ENCODE results near the gene RNF144B. TPM values are rescaled to one million over a fixed set of nuclear protein-coding genes. Genes with fewer than 3 reads are reported as not detected.

Gene RNF144B
- total and polyA plus RNA-seq, 4 experiments from 2014 or later, result 0.93 to 5.8 (median 3.2) TPM

DNA sequence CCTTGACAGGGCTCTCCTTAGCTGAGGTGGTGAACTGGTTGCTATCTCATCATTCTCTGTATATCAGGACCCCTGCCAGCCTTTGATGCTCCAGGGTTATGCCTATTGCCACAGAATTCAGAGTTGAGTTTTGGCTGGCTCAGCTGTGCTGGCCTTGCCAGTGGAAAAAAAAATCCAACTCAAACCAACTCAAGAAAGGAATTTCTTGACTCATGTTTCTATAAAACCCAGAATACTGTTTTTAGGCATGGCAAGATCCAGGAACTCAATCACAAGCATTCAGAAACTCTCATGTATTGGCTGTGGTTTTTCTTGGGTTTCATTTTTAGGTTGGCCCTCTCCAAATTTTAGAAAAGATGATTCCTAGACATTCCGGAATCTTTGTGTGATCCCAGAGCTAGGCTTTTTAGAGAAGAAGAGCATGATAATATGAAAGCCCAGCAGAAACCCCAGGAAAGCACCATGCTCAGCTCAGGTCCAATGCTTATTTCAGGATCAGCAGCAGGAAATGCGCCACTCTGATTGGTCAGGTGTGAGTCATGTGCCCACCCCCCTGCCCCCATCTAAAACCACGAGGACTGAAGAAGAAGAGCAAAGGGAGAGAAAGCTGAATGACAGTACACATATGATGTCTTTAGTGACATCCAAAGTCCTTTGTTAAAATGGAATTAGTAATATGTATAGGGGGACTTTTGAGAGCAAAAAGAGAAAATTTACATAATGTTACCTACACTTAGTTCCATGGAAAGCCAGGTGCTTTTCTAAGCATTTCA is 122.9 kb downstream of the RNF144B start:
- CTCF ChIA-PET (ENCODE audit: partially characterized antibody), result interaction anchor here (1.1 to 9.7 kb wide), 2 partner anchors 15 to 187 kb away, joined by 3 to 254 read pairs; no protein-coding TSS in a partner anchor
- H3K27ac Mint-ChIP-seq, result no peak overlapping the region
- no peaks in the 10 kb centered on the region for H3K9me3 Mint-ChIP-seq
- H3K4me1 Mint-ChIP-seq, result no peaks in the 10 kb centered on the region
- DNase-seq, result no peak
- Histone ChIP-seq H3K9me3 (ENCODE audit: control insufficient read depth in 1 of 2, low read length in 2 of 2) (no peaks in the 10 kb centered on the region), H3K4me1 (ENCODE audit: insufficient read depth, low read length) (no peaks in the 10 kb centered on the region), H3K4me3 (ENCODE audit: low read length in 2 of 2) (no peak overlapping the region), H3K27me3 (ENCODE audit: insufficient read depth, low read length) (no peaks in the 10 kb centered on the region), H3K36me3 (ENCODE audit: insufficient read depth, low read length) (no peaks in the 10 kb centered on the region), H3K27ac (ENCODE audit: low read depth, low read length) (no peak overlapping the region)
- peaks cover 0 to 4% of the 10 kb centered on the region in 2 donors for H3K27me3 Mint-ChIP-seq
- H3K4me3 Mint-ChIP-seq, result no peak overlapping the region
- H3K36me3 Mint-ChIP-seq, result no peaks in the 10 kb centered on the region
- intact Hi-C loops (cut with micrococcal nuclease), result no loop called here
- POLR2A ChIA-PET (ENCODE audit: partially characterized antibody), result no interaction called here

DNA sequence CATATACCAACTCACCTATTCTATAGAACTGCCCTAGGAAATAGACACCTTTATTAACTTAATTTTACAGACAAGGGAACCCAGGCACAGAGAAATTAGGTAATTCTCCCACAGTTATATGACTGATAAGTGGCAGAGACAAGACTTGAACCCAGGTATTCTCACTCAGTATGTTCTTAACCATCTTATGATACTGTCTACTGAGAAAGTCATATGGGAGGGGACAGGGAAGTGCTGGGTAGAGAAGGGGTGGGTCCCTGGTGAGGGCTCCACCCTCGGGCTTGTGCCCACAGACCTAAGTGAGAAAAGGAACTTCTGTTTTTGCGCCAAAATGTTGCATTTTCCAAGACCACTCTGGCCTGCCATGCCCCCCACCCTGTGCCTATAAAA is 123.5 kb downstream of the RNF144B start:
- Mint-ChIP-seq H3K27me3 (peaks cover 0 to 4% of the 10 kb centered on the region in 2 donors), H3K36me3 (no peaks in the 10 kb centered on the region), H3K27ac (no peak overlapping the region), H3K9me3 (no peaks in the 10 kb centered on the region), H3K4me1 (no peaks in the 10 kb centered on the region), H3K4me3 (no peak overlapping the region)
- H3K27me3 ChIP-seq (ENCODE audit: insufficient read depth, low read length), result no peaks in the 10 kb centered on the region
- no peak for DNase-seq
- POLR2A ChIA-PET (ENCODE audit: partially characterized antibody), result no interaction called here
- CTCF ChIA-PET (ENCODE audit: partially characterized antibody), result interaction anchor here (9.7 kb wide), 1 partner anchor 187 kb away, joined by 254 read pairs; no protein-coding TSS in a partner anchor
- H3K27ac ChIP-seq (ENCODE audit: low read depth, low read length), result no peak overlapping the region
- H3K4me3 ChIP-seq (ENCODE audit: low read length in 2 of 2), result no peak overlapping the region
- H3K4me1 ChIP-seq (ENCODE audit: insufficient read depth, low read length), result no peaks in the 10 kb centered on the region
- intact Hi-C loops (cut with micrococcal nuclease), result no loop called here
- no peaks in the 10 kb centered on the region for H3K36me3 ChIP-seq (ENCODE audit: insufficient read depth, low read length)
- H3K9me3 ChIP-seq (ENCODE audit: control insufficient read depth in 1 of 2, low read length in 2 of 2), result no peaks in the 10 kb centered on the region

DNA sequence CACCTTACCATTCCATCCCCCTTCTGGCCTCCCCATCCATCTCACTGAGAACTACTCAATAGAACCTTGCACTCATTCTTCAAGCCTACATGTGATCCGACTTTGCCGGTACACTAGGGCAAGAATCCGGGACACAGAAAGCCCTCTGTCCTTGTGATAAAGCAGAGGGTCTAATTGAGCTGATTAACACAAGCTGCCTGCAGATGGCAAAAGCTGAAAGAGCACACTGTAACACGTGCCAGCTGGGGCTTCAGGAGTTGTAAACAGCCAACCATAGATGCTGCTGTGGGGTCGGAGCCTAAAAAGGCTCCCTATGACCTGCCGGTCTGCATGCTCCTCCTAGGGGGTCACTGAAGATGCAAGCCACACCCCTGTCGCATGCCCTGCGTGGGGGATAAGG is 124.1 kb downstream of the RNF144B start:
- intact Hi-C loops (cut with micrococcal nuclease), result no loop called here
- H3K4me1 ChIP-seq (ENCODE audit: insufficient read depth, low read length), result no peaks in the 10 kb centered on the region
- ChIA-PET POLR2A (ENCODE audit: partially characterized antibody) (no interaction called here), CTCF (ENCODE audit: partially characterized antibody) (no interaction called here)
- H3K27ac ChIP-seq (ENCODE audit: low read depth, low read length), result no peak overlapping the region
- peaks cover 0 to 4% of the 10 kb centered on the region in 2 donors for H3K27me3 Mint-ChIP-seq
- no peak overlapping the region for H3K4me3 Mint-ChIP-seq
- H3K27me3 ChIP-seq (ENCODE audit: insufficient read depth, low read length), result no peaks in the 10 kb centered on the region
- no peaks in the 10 kb centered on the region for H3K9me3 ChIP-seq (ENCODE audit: control insufficient read depth in 1 of 2, low read length in 2 of 2)
- H3K4me3 ChIP-seq (ENCODE audit: low read length in 2 of 2), result no peak overlapping the region
- H3K36me3 Mint-ChIP-seq, result no peaks in the 10 kb centered on the region
- no peaks in the 10 kb centered on the region for H3K36me3 ChIP-seq (ENCODE audit: insufficient read depth, low read length)
- H3K27ac Mint-ChIP-seq, result no peak overlapping the region
- no peaks in the 10 kb centered on the region for H3K9me3 Mint-ChIP-seq
- no peak for DNase-seq
- H3K4me1 Mint-ChIP-seq, result no peaks in the 10 kb centered on the region

DNA sequence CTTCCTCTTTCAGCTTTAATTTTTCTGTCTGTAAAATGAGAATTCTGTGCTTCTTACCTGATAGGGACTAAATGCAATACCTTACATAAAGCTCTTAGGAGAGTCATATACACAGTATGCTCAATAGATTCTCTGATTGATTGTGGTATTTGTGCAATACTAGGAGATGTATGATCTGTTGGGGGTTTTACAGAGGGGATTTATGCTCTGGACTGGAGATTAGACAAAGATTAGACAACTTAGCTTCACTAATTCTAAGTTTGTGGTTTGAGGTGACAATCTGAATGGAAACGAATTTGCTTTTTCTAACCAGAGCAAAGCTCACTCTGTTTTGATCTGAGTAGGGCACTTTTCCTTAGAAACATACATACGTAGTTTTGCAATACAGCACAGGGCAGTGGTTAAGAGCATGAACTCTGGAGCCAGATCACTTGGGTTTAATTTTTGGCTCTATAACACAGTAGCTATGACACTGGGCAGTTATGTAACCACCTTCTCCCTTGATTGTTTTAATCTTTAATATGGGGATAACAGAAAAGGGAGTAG is 126.2 kb downstream of the RNF144B start:
- Histone ChIP-seq H3K4me1 (ENCODE audit: insufficient read depth, low read length) (no peaks in the 10 kb centered on the region), H3K27me3 (ENCODE audit: insufficient read depth, low read length) (no peaks in the 10 kb centered on the region), H3K9me3 (ENCODE audit: control insufficient read depth in 1 of 2, low read length in 2 of 2) (no peaks in the 10 kb centered on the region), H3K36me3 (ENCODE audit: insufficient read depth, low read length) (no peaks in the 10 kb centered on the region), H3K4me3 (ENCODE audit: low read length in 2 of 2) (no peak overlapping the region), H3K27ac (ENCODE audit: low read depth, low read length) (no peak overlapping the region)
- Mint-ChIP-seq H3K27ac (no peak overlapping the region), H3K9me3 (no peaks in the 10 kb centered on the region), H3K36me3 (no peaks in the 10 kb centered on the region), H3K4me3 (no peak overlapping the region), H3K4me1 (no peaks in the 10 kb centered on the region), H3K27me3 (peaks cover 0 to 4% of the 10 kb centered on the region in 2 donors)
- ChIA-PET CTCF (ENCODE audit: partially characterized antibody) (interaction anchor here (1.2 to 2.5 kb wide), 4 partner anchors 10 to 190 kb away, joined by 3 to 11 read pairs (median 4); no protein-coding TSS in a partner anchor), POLR2A (ENCODE audit: partially characterized antibody) (no interaction called here)
- intact Hi-C loops (cut with micrococcal nuclease), result no loop called here
- DNase-seq, result no peak

DNA sequence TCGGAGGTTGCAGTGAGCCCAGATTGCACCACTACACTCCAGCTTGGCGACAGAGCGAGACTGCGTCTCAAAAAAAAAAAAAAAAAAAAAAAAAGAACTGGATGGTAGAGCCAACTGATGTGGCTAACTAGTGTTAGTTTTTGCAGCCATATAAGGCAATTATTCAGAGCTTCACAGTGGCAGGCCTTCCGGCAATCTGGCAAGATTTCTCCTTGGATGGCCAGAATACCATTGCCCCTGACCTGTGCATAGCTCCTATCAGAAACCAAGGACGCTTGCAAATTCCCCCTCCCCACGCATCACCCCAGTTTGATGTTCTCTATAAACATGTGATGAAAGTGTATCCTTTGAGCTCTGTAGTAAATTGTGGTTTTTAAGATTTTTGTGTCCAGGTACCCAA is 127.0 kb downstream of the RNF144B start:
- Histone ChIP-seq H3K9me3 (ENCODE audit: control insufficient read depth in 1 of 2, low read length in 2 of 2) (no peaks in the 10 kb centered on the region), H3K36me3 (ENCODE audit: insufficient read depth, low read length) (no peaks in the 10 kb centered on the region), H3K4me3 (ENCODE audit: low read length in 2 of 2) (no peak overlapping the region), H3K4me1 (ENCODE audit: insufficient read depth, low read length) (no peaks in the 10 kb centered on the region), H3K27ac (ENCODE audit: low read depth, low read length) (no peak overlapping the region), H3K27me3 (ENCODE audit: insufficient read depth, low read length) (no peaks in the 10 kb centered on the region)
- Mint-ChIP-seq H3K9me3 (no peaks in the 10 kb centered on the region), H3K36me3 (no peaks in the 10 kb centered on the region), H3K4me3 (no peak overlapping the region), H3K27ac (no peak overlapping the region), H3K4me1 (no peaks in the 10 kb centered on the region), H3K27me3 (peaks cover 0 to 4% of the 10 kb centered on the region in 2 donors)
- POLR2A ChIA-PET (ENCODE audit: partially characterized antibody), result no interaction called here
- CTCF ChIA-PET (ENCODE audit: partially characterized antibody), result interaction anchor here (0.6 to 2.5 kb wide), 5 partner anchors 11 to 233 kb away, joined by 3 to 11 read pairs (median 4); no protein-coding TSS in a partner anchor
- intact Hi-C loops (cut with micrococcal nuclease), result no loop called here
- DNase-seq, result no peak

DNA sequence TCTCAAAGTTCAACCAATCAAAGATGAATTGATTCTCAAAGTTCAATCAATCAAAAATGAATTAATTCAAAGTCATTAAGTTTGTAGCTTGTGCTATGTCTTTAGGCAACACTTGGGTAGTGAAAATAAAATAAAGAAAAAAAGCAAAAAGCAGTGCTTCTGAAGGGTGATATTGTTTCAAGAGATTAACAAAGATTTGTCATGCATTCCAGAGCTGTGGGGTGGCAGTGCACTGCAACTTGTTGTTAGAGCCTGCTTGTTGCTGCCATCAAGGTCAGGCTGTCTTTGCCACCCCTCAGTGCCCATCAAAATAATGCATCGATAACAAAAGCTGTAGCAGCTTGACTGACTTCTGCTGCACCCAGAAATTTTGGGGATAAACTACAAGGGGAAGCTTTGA is 128.6 kb downstream of the RNF144B start:
- Histone ChIP-seq H3K4me3 (ENCODE audit: low read length in 2 of 2) (no peak overlapping the region), H3K27me3 (ENCODE audit: insufficient read depth, low read length) (no peaks in the 10 kb centered on the region), H3K9me3 (ENCODE audit: control insufficient read depth in 1 of 2, low read length in 2 of 2) (no peaks in the 10 kb centered on the region), H3K36me3 (ENCODE audit: insufficient read depth, low read length) (no peaks in the 10 kb centered on the region), H3K27ac (ENCODE audit: low read depth, low read length) (no peak overlapping the region), H3K4me1 (ENCODE audit: insufficient read depth, low read length) (no peaks in the 10 kb centered on the region)
- no peaks in the 10 kb centered on the region for H3K36me3 Mint-ChIP-seq
- H3K4me3 Mint-ChIP-seq, result no peak overlapping the region
- no peak for DNase-seq
- peaks cover 0 to 4% of the 10 kb centered on the region in 2 donors for H3K27me3 Mint-ChIP-seq
- no peaks in the 10 kb centered on the region for H3K4me1 Mint-ChIP-seq
- H3K27ac Mint-ChIP-seq, result no peak overlapping the region
- intact Hi-C loops (cut with micrococcal nuclease), result no loop called here
- H3K9me3 Mint-ChIP-seq, result no peaks in the 10 kb centered on the region
- ChIA-PET CTCF (ENCODE audit: partially characterized antibody) (interaction anchor here (0.8 to 1.0 kb wide), 3 partner anchors 9 to 13 kb away, joined by 3 to 4 read pairs (median 3); no protein-coding TSS in a partner anchor), POLR2A (ENCODE audit: partially characterized antibody) (no interaction called here)

All from CD4-positive, alpha-beta memory T cell (primary cell).